NK-92 (cell line): Measurements from ENCODE around the gene PCDH7.

Experiments
- DNase-seq: peaks from one replicate; lab custom pipeline; 2025; ENCODE audit not compliant: unreplicated experiment; lab: John Stamatoyannopoulos, UW

Gene PCDH7, protein sequence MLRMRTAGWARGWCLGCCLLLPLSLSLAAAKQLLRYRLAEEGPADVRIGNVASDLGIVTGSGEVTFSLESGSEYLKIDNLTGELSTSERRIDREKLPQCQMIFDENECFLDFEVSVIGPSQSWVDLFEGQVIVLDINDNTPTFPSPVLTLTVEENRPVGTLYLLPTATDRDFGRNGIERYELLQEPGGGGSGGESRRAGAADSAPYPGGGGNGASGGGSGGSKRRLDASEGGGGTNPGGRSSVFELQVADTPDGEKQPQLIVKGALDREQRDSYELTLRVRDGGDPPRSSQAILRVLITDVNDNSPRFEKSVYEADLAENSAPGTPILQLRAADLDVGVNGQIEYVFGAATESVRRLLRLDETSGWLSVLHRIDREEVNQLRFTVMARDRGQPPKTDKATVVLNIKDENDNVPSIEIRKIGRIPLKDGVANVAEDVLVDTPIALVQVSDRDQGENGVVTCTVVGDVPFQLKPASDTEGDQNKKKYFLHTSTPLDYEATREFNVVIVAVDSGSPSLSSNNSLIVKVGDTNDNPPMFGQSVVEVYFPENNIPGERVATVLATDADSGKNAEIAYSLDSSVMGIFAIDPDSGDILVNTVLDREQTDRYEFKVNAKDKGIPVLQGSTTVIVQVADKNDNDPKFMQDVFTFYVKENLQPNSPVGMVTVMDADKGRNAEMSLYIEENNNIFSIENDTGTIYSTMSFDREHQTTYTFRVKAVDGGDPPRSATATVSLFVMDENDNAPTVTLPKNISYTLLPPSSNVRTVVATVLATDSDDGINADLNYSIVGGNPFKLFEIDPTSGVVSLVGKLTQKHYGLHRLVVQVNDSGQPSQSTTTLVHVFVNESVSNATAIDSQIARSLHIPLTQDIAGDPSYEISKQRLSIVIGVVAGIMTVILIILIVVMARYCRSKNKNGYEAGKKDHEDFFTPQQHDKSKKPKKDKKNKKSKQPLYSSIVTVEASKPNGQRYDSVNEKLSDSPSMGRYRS (N-terminal part only)

DNA sequence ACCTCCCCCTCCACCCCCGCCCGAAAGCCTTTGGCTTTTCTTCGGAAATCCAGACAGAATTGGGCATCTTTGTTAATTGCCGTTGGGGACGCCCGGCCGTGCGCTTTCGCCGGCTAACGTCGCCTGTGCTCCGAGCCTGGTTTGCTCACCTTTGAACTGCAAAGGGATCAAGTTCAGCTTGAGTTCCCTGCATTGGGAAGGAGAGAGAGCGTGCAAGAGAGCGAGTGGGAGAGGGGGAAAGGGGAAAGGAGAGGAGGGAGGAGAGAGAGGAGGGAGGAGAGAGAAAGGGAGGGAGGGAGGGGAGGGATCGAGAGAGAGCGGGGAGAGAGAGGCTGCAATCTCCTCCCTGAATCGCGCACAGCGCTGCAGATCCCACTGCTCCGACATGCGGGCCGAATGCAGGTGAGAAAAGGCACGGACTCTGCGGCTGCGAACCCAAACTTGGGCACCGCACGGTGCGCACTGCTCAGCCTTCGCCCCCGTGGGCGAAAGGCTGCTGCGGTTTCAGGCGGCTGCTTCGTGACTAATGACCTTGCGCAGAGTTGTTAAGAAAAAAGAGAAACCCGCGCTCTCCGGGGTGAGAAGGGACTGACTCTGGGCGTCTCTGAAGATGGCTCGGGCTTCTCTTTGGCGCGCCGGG is at the start of gene PCDH7:
Gene PCDH7 (plus strand): TSS at position 349 of the 640 bp plus-strand sequence. CDS start 1,054 bp downstream, outside the sequence.
- no peak for DNase-seq

DNA sequence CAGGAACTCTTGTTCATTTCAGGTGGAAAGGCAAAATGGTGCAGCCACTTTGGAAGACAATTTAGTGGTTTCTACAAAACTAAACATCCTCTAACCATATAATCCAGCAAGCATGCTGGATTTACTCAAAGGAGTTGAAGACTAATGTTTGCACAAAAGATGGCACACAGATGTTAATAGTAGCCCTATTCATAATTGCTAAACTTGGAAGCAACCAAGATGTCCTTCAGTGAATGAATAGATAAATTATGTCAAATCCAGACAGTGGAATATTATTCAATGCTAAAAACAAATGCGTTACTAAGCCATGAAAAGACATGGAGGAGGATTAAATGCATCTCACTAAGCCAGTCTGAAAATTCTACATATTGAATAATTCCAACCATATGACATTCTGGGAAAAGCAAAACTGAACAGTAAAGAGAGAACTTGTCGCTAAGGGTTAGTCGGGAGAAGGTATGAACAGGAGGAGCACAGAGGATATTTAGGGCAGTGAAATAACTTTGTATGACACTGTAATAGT is 48.2 kb upstream of the PCDH7 start:
- DNase-seq, result no peak

DNA sequence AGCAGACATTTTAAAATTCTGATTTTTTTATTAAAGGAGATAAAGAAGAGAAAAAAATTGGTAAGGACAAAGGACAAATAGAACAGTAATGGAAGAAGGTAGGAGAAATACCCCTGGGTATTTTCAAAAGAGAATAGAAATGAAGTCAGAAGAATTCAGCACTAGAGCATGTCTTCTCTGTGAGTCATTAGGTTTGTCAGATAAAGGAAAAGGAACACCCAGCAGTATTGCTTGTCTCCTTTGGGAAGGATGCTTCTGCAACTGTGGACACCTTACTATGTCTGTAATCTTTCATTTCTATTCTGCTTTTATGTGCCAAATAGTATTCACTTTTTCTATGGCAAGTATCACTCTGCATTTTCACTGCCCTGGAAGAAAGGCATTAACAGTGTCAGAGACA is 24.0 kb upstream of the PCDH7 start:
- DNase-seq, result no peak

DNA sequence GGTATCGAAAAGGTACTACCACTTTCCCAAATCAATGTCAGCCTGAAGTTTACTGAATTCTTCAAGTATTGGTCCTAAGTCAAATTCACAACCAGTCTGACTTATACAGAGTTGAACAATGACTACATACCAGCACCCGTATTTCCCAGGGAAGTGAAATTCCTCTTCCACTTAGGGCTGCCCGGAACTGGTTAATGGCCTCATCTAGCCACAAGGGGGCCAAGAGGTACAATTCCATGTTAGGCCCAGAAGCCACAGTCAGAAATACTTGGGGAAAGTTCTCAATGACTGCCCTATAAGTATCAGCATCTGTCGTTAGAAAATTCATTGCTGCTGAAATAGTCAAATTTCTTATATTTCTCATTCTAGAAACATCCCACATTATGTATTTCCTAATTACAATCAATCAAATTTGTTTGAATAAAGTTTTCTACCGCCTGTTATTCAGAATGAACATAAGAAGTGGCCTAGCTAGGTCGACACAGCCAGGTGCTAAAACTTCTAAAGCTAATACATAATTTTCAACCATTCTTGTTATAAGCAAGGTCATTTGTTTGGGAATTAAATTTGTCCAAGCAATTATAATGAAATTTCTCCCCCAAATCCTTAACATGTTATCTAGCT is 5.6 kb upstream of the PCDH7 start:
- no peak for DNase-seq

DNA sequence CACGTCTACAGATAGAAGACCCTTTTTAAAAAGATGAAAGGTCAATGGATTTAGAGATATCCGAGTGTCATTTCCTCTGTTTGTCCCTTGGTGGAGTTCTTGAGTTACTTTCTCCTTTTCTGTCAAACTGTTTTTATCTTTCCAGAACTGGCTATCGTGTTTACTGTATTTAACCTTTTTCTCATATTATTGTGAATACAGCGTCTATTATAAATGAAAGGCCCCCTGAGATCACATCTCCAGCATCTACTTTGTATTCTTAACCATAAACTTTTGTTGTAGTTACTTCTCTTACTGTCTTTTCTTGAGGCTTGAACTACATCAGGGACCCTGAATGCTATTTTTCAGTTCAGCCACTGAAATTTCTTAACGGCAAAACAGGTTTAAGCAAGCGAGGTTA is 4.0 kb upstream of the PCDH7 start:
- no peak for DNase-seq

DNA sequence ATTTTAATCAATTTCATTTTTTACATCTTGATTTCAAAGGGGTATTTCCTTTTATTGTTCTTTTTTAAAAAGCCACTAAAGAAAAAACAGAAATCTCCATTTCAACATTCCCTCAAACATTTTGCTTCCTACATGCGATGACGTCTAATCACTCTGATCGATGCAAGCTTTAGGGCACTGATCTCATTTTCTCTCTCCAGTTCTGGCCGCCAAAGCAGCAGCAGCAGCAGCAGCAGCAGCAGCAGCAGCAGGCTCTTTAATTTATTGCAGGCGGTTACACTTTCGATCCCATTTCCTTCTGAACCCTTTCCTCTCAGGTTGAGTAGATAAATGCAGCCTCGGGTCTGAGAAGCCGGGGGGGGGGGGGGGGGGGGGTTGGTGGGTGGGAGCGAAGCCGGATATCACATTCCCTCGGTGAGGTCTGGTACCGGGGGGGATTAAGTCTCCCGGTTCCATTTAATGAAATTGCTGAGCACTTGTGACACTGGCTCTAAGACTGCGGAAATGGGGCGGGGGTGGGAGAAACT is 3.4 kb upstream of the PCDH7 start:
- DNase-seq, result no peak

DNA sequence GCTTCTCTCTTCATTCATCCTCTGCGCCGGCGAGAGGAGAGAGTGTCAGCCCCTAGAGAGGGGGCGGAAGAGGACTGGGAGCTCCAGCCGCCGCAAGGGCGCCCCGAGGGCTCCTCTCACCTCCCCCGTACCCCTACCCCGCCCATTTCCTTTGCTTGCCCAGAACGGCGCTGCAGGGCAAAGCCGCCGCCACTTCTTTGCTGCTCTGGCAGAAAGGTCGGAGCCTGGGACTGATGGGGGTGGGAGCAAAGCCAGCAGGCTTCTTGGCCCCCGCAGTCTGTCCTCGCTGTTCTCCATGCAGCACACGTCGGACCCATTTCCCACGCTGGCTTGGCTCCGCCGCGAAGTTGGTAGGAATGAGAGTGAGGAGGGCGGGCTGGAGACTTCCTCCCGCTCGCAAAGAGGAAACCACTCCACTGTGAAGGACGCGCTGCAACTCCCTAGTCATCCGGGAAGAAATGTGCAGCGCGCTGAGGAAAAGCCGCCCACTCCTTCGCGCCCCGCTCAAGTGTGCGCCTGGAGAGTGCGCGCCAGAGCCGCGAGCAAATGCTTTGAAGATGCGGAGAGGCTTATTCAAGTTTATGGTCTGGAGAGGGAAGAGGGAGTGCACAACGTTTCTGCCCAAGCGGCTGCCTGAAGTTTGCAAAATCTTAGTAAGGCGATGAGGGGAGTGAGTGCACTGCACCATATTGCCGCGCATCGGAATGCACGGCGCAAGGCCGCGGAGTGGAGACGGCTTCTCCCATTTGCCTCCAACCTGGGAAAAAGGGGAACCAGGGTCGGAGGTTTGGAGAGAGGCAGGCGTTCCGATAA is 2.8 kb upstream of the PCDH7 start:
- no peak for DNase-seq

DNA sequence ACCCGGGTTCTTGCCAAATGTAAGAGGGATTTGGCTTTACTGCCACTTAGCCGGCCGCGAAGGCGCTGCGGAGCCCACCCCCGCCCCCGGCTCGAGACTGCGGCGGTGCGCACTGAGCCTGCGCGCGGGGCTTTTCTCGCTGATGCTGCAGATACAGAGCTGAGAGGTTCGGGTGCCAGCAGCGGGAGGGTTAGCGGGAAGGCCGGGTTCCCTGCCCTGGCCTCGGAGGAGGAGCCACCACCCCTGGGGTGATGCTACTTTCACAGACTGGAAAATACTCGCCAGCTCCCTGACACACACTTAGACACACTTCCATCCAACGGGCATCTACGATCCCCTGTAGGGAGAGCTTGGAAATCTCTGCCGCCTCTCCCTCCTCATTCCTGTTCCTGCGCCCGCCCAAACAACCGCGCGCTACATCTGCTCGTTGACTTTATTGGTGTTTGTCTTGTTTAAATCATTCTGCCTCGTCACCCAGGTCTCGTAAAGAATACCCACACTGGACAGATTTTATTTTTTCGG is 2.1 kb upstream of the PCDH7 start:
- no peak for DNase-seq

DNA sequence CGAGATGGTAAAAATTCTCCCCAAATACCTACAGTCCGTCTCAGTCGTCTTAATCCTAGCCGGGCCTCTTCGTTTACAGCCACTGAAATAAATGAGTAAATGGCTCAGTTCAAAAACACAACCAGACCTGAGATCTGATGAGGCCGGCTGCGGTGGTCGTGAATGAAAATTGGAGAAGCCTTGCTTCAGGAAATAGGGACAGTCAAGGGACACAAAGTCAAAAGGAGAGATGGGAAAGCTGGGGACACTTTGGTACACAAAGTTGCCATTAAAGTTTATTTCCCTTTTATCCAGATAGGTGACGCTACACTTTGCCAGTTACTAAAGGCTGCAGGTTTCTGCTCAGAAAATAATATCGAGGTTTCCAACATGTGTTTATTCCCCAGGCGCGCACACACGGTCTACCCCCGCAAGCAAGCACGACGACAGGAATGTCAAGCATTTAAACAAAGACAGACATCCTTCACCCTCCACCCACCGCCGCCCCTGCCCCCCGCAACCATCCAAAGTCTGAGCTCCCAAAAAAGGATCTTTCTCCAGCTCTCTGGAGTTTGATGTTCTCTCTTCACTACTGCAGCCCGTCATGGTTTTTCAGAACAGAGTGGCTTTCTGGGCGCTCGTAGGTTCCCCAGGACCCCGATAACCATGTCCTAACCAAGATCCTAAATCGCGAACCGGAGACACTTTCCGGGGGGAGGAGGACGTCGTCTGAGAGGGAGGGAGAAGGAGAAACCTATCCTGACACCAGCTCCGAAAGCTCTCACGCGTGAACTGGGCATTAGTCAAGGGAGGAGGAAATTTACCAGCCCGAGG is 1.3 kb upstream of the PCDH7 start:
- no peak for DNase-seq

DNA sequence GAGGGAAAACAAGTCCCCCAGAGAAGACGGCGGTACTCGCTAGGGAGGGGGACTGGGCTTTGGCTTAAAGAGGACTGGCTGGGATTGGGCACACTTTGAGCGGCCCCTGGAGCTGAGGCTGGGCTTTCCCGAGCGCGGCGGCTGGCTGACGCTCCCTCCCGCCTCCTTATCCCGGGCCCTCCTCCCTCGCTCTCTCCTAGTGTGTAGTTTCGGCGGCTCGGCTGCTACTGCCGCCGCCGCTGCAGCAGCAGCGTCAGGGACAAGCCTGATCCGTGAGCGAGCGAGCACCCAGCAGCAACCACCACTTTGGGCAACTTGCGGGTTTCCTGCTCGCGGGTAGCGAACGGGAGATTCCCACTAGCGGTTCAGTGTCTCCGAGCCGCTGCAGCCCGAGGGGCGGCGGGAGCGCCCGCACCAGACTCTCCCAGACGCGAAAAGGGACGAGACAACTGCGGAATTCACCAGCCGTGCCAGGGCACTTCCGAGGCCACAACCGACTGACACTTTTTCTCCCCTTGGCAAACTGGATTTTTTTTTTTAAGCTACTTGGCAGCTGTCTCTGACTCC is 632 bp upstream of the PCDH7 start:
- DNase-seq, result no peak

DNA sequence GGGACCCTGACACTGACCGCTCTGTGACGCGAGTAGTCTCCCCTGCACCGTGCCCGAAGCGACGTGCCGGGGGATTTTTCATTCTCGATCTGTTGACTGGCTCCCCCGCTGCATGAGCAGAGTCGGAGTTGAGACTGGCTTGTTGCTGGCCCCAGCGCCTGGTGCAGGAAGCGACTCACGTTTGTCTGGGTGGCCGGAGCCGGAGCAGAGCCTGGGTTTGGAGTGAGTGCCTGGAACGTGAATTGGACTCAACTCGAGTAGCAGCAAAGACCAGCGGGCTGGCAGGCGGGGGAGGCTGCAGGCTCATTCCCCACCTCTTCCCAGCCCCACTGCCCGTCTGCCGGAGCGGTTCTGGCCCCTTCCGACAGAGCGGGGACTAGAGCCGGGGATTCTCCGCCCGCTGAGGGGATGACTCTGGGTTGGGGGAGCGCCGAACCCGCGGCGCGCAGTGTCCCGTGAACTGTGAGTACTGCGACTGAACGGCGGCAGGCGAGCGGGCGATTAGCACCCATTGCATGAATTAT is 554 bp downstream of the PCDH7 start:
- DNase-seq, result no peak

DNA sequence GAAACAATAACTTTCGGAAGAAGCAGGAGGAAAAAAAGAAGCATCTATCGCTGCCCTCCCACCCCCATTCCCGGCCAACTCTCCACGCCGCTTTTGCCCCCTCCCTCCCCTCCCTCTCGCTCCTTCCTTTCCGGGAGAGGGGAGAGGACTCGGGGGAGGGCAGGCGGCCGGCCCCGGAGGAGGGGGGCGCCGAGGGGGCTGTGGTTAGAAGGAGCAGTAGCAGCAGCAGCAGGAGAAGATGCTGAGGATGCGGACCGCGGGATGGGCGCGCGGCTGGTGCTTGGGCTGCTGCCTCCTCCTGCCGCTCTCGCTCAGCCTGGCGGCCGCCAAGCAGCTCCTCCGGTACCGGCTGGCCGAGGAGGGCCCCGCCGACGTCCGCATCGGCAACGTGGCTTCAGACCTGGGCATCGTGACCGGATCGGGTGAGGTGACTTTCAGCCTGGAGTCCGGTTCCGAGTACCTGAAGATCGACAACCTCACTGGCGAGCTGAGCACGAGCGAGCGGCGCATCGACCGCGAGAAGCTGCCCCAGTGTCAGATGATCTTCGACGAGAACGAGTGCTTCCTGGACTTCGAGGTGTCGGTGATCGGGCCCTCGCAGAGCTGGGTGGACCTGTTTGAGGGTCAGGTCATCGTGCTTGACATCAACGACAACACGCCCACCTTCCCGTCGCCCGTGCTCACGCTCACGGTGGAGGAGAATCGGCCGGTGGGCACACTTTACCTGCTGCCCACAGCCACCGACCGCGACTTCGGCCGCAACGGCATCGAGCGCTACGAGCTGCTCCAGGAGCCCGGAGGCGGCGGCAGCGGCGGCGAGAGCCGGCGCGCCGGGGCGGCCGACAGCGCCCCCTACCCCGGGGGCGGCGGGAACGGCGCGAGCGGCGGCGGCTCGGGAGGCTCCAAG is 1.3 kb downstream of the PCDH7 start:
- DNase-seq, result no peak

DNA sequence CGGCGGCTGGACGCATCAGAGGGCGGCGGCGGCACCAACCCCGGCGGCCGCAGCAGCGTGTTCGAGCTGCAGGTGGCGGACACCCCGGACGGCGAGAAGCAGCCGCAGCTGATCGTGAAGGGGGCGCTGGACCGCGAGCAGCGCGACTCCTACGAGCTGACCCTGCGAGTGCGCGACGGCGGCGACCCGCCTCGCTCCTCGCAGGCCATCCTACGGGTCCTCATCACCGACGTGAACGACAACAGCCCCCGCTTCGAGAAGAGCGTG is 1.9 kb downstream of the PCDH7 start:
- no peak for DNase-seq

DNA sequence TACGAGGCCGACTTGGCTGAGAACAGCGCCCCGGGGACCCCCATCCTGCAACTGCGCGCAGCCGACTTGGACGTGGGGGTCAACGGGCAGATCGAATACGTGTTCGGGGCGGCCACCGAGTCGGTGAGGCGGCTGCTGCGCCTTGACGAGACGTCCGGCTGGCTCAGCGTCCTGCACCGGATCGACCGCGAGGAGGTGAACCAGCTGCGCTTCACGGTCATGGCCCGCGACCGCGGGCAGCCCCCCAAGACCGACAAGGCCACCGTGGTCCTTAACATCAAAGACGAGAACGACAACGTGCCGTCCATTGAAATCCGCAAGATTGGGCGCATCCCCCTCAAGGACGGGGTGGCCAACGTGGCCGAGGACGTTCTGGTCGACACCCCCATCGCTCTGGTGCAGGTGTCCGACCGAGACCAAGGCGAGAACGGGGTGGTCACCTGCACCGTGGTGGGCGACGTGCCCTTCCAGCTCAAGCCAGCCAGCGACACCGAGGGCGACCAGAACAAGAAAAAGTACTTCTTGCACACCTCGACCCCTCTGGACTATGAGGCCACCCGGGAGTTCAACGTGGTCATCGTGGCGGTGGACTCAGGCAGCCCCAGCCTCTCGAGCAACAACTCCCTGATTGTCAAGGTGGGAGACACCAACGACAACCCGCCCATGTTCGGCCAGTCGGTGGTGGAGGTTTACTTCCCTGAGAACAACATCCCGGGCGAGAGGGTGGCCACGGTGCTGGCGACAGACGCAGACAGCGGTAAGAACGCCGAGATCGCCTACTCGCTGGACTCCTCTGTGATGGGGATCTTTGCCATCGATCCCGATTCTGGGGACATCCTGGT is 2.4 kb downstream of the PCDH7 start:
- DNase-seq, result no peak

DNA sequence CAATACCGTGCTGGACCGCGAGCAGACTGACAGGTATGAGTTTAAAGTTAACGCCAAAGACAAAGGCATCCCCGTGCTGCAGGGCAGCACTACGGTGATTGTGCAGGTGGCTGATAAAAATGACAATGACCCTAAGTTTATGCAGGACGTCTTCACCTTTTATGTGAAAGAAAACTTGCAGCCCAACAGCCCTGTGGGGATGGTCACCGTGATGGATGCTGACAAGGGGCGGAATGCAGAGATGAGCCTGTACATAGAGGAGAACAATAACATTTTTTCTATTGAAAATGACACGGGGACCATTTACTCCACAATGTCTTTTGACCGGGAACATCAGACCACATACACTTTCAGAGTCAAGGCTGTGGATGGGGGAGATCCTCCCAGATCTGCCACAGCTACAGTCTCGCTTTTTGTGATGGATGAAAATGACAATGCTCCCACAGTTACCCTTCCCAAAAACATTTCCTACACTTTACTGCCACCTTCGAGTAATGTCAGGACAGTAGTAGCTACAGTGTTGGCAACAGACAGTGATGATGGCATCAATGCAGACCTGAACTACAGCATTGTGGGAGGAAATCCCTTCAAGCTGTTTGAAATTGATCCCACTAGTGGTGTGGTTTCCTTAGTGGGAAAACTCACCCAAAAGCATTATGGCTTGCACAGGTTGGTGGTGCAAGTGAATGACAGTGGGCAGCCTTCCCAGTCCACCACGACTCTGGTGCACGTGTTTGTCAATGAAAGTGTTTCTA is 3.2 kb downstream of the PCDH7 start:
- no peak for DNase-seq

DNA sequence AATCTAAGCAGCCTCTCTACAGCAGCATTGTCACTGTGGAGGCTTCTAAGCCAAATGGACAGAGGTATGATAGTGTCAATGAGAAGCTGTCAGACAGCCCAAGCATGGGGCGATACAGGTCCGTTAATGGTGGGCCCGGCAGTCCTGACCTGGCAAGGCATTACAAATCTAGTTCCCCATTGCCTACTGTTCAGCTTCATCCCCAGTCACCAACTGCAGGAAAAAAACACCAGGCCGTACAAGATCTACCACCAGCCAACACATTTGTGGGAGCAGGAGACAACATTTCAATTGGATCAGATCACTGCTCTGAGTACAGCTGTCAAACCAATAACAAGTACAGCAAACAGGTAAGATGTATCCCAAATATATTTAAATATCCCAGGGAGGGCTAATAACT is 4.1 kb downstream of the PCDH7 start:
- no peak for DNase-seq
